T-helper 17 cell (primary cell): ENCODE measurements around the gene ZDHHC11B. TPM values are rescaled to one million over a fixed set of nuclear protein-coding genes. Genes with fewer than 3 reads are reported as not detected.
"Not testable (repeated sequence)": the region's sequence is repeated elsewhere in the genome, so short reads cannot be mapped to it uniquely, and the experiment has no call there.

ENCODE experiments used
- ATAC-seq: fragments of 150-1000 bp; cut with Tn5 transposase; 2 replicates; pipeline ENCODE4 v1.10.0; 2021; ENCODE audit warnings: mild to moderate bottlenecking, moderate library complexity
- DNase-seq, 3 donors: peaks; one replicate each; pipeline versions ENCODE4 v3.0.0 to v3.0.0-alpha.2; 2020 to 2021
- H3K9me3 ChIP-seq: one replicate; pipeline ENCODE4 v1.7.0; 2013; ENCODE audit warnings: low read length, mild to moderate bottlenecking; ENCODE audit not compliant: control insufficient read depth, poor library complexity, severe bottlenecking
- H3K27ac Mint-ChIP-seq: one replicate; pipeline ENCODE4 v1.8.0; 2022; ENCODE audit warnings: mild to moderate bottlenecking, moderate library complexity, mixed read lengths
- H3K27me3 Mint-ChIP-seq: one replicate; pipeline ENCODE4 v1.8.0; 2022; ENCODE audit warnings: mixed read lengths
- H3K36me3 Mint-ChIP-seq: one replicate; pipeline ENCODE4 v1.8.0; 2022; ENCODE audit warnings: low read depth, mixed read lengths
- H3K4me1 Mint-ChIP-seq: one replicate; pipeline ENCODE4 v1.8.0; 2022; ENCODE audit warnings: mild to moderate bottlenecking, mixed read lengths
- H3K4me3 Mint-ChIP-seq: one replicate; pipeline ENCODE4 v1.8.0; 2022; ENCODE audit warnings: mild to moderate bottlenecking, moderate library complexity, mixed read lengths
- total RNA-seq, 4 donors: library from RNA in 2 of 4; stranded (reverse) in 2 of 4; gene quantifications; one replicate each; pipeline ENCODE4 v1.2.3 and lab custom pipeline; 2022 to 2026

ZDHHC11B gene
- total RNA-seq, 2 donors from 2014 or later = 9.3 to 31.2 TPM

- not testable (repeated sequence) for DNase-seq, H3K36me3 Mint-ChIP-seq, H3K9me3 ChIP-seq, H3K4me3 Mint-ChIP-seq, ATAC-seq, H3K27me3 Mint-ChIP-seq, H3K27ac Mint-ChIP-seq
- peaks cover 13% of the 10 kb centered on the region for H3K4me1 Mint-ChIP-seq
These were observed 34.3 kb downstream of the ZDHHC11B start for GRCh38 chr5:750226-750625.

- Mint-ChIP-seq H3K4me3 (peak overlapping the region; percentile 12), H3K27me3 (no peaks in the 10 kb centered on the region), H3K36me3 (no peaks in the 10 kb centered on the region), H3K27ac (peak overlapping the region; percentile 76), H3K4me1 (peaks cover 11% of the 10 kb centered on the region)
- DNase-seq = peak in 1 of 3 donors; percentile 3
- no peaks in the 10 kb centered on the region for H3K9me3 ChIP-seq
- no peak for ATAC-seq
These were observed 35.3 kb downstream of the ZDHHC11B start for GRCh38 chr5:749101-749670.

- not testable (repeated sequence) for DNase-seq, H3K27me3 Mint-ChIP-seq, ATAC-seq, H3K9me3 ChIP-seq, H3K36me3 Mint-ChIP-seq
- peak overlapping the region; percentile 76 for H3K27ac Mint-ChIP-seq
- H3K4me1 Mint-ChIP-seq = peaks cover 11% of the 10 kb centered on the region
- peak overlapping the region; percentile 33 for H3K4me3 Mint-ChIP-seq
These were observed 36.2 kb downstream of the ZDHHC11B start for GRCh38 chr5:748011-748980.

GRCh38 chr5:747303-747844, 37.2 kb downstream of the ZDHHC11B start:
- not testable (repeated sequence) for H3K36me3 Mint-ChIP-seq, DNase-seq, H3K27me3 Mint-ChIP-seq, H3K9me3 ChIP-seq, H3K4me3 Mint-ChIP-seq
- peak; percentile 59 for ATAC-seq
- Mint-ChIP-seq H3K27ac (peak overlapping the region; percentile 76), H3K4me1 (peaks cover 11% of the 10 kb centered on the region)

DNA sequence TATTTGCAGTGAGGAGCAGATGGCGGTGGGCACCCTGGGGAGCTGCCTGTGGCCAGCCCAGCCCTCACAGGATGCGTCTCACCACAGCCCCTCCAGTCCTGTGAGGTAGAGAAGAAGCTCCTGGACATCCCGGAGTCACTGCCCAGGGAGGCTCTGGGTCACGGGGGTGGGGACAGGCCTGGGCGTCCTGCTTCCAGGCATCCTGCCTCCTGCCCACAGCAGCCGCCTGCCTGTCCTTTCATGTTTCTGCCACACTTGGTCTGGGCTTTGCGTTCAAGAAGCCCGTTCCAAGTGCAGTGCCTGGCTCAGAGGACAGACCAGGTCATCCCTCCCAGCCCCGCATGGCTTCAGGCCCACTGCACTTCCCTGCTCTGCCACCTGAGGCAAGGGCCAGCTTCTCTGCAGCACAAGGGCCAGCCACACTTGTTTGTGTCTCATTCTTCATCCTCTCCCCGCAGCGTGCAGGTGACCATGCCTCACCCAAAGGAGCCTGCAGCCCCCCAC, 38.2 kb downstream of the ZDHHC11B start:
- H3K36me3 Mint-ChIP-seq = no peaks in the 10 kb centered on the region
- no peak overlapping the region for H3K4me3 Mint-ChIP-seq
- H3K9me3 ChIP-seq = no peaks in the 10 kb centered on the region
- ATAC-seq = no peak
- peak overlapping the region; percentile 34 for H3K27ac Mint-ChIP-seq
- no peak for DNase-seq
- H3K4me1 Mint-ChIP-seq = peaks cover 11% of the 10 kb centered on the region
- H3K27me3 Mint-ChIP-seq = no peaks in the 10 kb centered on the region

- Mint-ChIP-seq H3K4me1 (peaks cover 11% of the 10 kb centered on the region), H3K27ac (peak overlapping the region; percentile 41)
- DNase-seq, H3K36me3 Mint-ChIP-seq, H3K9me3 ChIP-seq, H3K27me3 Mint-ChIP-seq, H3K4me3 Mint-ChIP-seq: not testable (repeated sequence)
- ATAC-seq = peak; percentile 6
These were observed 39.0 kb downstream of the ZDHHC11B start for GRCh38 chr5:745272-746142.

- ATAC-seq, H3K4me1 Mint-ChIP-seq, H3K9me3 ChIP-seq, H3K36me3 Mint-ChIP-seq, DNase-seq, H3K27me3 Mint-ChIP-seq, H3K4me3 Mint-ChIP-seq: not testable (repeated sequence)
- H3K27ac Mint-ChIP-seq = peak overlapping the region; percentile 8
These were observed 40.7 kb downstream of the ZDHHC11B start for GRCh38 chr5:743696-744404.

GRCh38 chr5:742276-742675, 42.3 kb downstream of the ZDHHC11B start:
- not testable (repeated sequence) for ATAC-seq, DNase-seq, H3K27ac Mint-ChIP-seq, H3K27me3 Mint-ChIP-seq, H3K9me3 ChIP-seq, H3K36me3 Mint-ChIP-seq, H3K4me1 Mint-ChIP-seq, H3K4me3 Mint-ChIP-seq

DNA sequence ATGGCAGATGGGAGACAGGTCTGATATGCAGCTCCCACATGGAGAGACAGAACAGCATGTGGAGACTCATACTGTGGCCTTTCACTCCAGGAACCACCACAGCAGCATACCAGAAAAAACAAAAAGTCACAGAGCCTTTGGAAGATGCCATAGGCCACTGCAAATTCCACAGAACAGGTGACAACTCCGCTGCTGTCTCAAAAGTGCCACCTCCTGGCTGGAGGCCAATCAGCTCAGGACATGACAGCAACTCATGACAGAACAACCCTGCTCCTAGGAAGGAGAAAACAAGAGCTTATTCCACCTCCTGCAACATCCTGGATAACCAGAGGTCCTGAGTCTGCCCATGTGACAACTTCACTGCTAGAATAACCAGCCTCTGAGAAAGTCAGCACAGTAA, 50.4 kb downstream of the ZDHHC11B start:
- not testable (repeated sequence) for H3K4me3 Mint-ChIP-seq, H3K27me3 Mint-ChIP-seq, ATAC-seq, DNase-seq, H3K27ac Mint-ChIP-seq, H3K9me3 ChIP-seq, H3K36me3 Mint-ChIP-seq, H3K4me1 Mint-ChIP-seq

DNA sequence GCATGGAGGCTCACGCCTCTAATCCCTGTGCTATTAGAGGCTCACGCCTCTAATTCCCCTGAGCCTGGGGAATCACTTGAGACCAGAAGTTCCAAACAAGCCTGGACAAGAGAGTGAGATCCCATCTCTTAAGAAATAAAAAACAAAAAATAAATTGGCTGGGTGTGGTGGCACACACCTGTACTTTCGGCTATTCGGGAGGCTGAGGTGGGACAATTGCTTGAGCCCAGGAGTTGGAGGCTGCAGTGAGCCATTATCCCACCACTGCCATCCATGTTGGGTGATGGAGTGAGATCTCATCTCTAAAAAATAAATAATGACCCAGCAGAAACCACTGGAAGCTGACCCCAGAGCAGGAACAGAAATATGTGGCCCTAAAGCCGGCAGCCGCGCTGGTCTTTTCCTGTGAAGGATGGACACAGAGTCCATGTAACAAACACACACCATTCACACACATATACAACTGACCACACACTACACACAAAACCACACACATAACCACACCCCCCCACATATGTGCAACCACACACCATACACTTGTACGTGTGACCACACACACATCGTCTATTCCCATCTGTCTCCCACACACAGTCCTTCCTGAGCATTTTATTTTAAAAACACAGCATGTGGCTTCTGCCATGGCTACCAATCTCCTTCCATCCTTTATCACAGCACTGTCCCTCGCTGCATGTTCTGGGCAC, 51.6 kb downstream of the ZDHHC11B start:
- H3K4me1 Mint-ChIP-seq, H3K27me3 Mint-ChIP-seq, ATAC-seq, DNase-seq, H3K9me3 ChIP-seq, H3K4me3 Mint-ChIP-seq, H3K36me3 Mint-ChIP-seq, H3K27ac Mint-ChIP-seq: not testable (repeated sequence)

GRCh38 chr5:729225-729624, 55.3 kb downstream of the ZDHHC11B start:
- not testable (repeated sequence) for H3K4me1 Mint-ChIP-seq, H3K4me3 Mint-ChIP-seq, H3K36me3 Mint-ChIP-seq, DNase-seq, H3K27ac Mint-ChIP-seq, H3K27me3 Mint-ChIP-seq, H3K9me3 ChIP-seq
- peak; percentile 30 for ATAC-seq

- not testable (repeated sequence) for H3K4me3 Mint-ChIP-seq, H3K9me3 ChIP-seq, H3K4me1 Mint-ChIP-seq, H3K36me3 Mint-ChIP-seq, DNase-seq, ATAC-seq, H3K27me3 Mint-ChIP-seq, H3K27ac Mint-ChIP-seq
These were observed 57.4 kb downstream of the ZDHHC11B start for GRCh38 chr5:727087-727486.
